Natural killer cell (primary cell): ENCODE results near the gene PTOV1. TPM values are rescaled to one million over a fixed set of nuclear protein-coding genes. Genes with fewer than 3 reads are reported as not detected.

Experiments
- ATAC-seq, 3 donors: fragments of 150-1000 bp in 2 of 3; fragments of 200-7000 bp in 1 of 3; cut with Tn5 transposase; 1 replicate in 1 of 3; 2 replicates in 2 of 3; pipeline ENCODE4 v1.10.0; 2021; ENCODE audit warnings: mild to moderate bottlenecking in 2 of 3, moderate library complexity in 2 of 3
- DNase-seq, 2 donors: peaks; one replicate each; pipeline versions ENCODE4 v3.0.0 to v3.0.0-alpha.2; 2013 to 2021; ENCODE audit warnings: mixed read lengths in 1 of 2
- H3K27ac ChIP-seq: one replicate; pipeline ENCODE4 v1.5.1; 2013; ENCODE audit warnings: mild to moderate bottlenecking, low read length
- H3K27me3 ChIP-seq: one replicate; pipeline ENCODE4 v1.6.1; 2013; ENCODE audit warnings: low read length; ENCODE audit not compliant: control insufficient read depth, insufficient read depth
- H3K36me3 ChIP-seq: one replicate; pipeline ENCODE4 v1.6.1; 2013; ENCODE audit warnings: low read length; ENCODE audit not compliant: control insufficient read depth, insufficient read depth
- H3K4me1 ChIP-seq: one replicate; pipeline ENCODE4 v1.6.1; 2013; ENCODE audit warnings: low read length; ENCODE audit not compliant: control insufficient read depth, insufficient read depth
- H3K4me3 ChIP-seq: one replicate; pipeline ENCODE4 v1.5.1; 2013; ENCODE audit warnings: low read length
- H3K9me3 ChIP-seq: one replicate; pipeline ENCODE4 v1.6.1; 2013; ENCODE audit warnings: low read length; ENCODE audit not compliant: control insufficient read depth, insufficient read depth
- H3K27ac Mint-ChIP-seq, 2 donors: one replicate each; pipeline ENCODE4 v1.8.0; 2022; ENCODE audit warnings: mild to moderate bottlenecking in 2 of 2, mixed read lengths in 2 of 2, moderate library complexity in 1 of 2
- H3K27me3 Mint-ChIP-seq, 2 donors: one replicate each; pipeline ENCODE4 v1.8.0; 2022; ENCODE audit warnings: low read depth in 2 of 2, mixed read lengths in 2 of 2
- H3K36me3 Mint-ChIP-seq: one replicate; pipeline ENCODE4 v1.8.0; 2022; ENCODE audit warnings: mixed read lengths
- H3K4me1 Mint-ChIP-seq, 2 donors: one replicate each; pipeline ENCODE4 v1.8.0; 2022; ENCODE audit warnings: mixed read lengths in 2 of 2
- H3K4me3 Mint-ChIP-seq: one replicate; pipeline ENCODE4 v1.8.0; 2022; ENCODE audit warnings: mild to moderate bottlenecking, moderate library complexity, mixed read lengths
- H3K9me3 Mint-ChIP-seq, 2 donors: one replicate each; pipeline ENCODE4 v1.8.0; 2022; ENCODE audit warnings: mixed read lengths in 2 of 2
- CTCF ChIP-seq: fragments of 200-600 bp; IDR thresholded peaks from one replicate; pipeline ENCODE4 v1.8.0; 2022; ENCODE audit warnings: antibody characterized with exemption
- WGBS: methylation state at CpG from one replicate; pipeline ENCODE4 v1.1.7; 2013; ENCODE audit warnings: missing lambda C conversion rate; ENCODE audit not compliant: insufficient coverage; 5-methylcytosine and 5-hydroxymethylcytosine counted together
- intact Hi-C: fragments of 100-400 bp; cut with micrococcal nuclease; formaldehyde crosslinking; loops from one replicate; pipeline ENCODE4 v1.14.2; 2022
- total RNA-seq, 4 donors: library from RNA; stranded (reverse); fragments of 120-200 nt in 1 of 4; gene quantifications; one replicate each; pipeline versions ENCODE4 v1.2.3 to v1.2.4, GENCODE V29; 2013 to 2022

Gene PTOV1
- total RNA-seq, 3 donors from 2014 or later (not counting 1 experiment from before 2014, with no cell fraction given): 116 to 132 (median 128) TPM

GRCh38 chr19:49907745-49908446, 56.9 kb downstream of the PTOV1 start:
- DNase-seq (no peak), ATAC-seq (no peak)
- no peak for TF ChIP-seq CTCF
- Mint-ChIP-seq H3K4me1 (peaks cover 9 to 15% of the 10 kb centered on the region in 2 donors), H3K9me3 (no peaks in the 10 kb centered on the region), H3K27ac (no peak overlapping the region), H3K27me3 (no peaks in the 10 kb centered on the region), H3K36me3 (no peaks in the 10 kb centered on the region), H3K4me3 (no peak overlapping the region)
- 93% methylated on average over 22 of the region's 23 CpGs for WGBS
- Histone ChIP-seq H3K27ac (no peak overlapping the region), H3K27me3 (no peaks in the 10 kb centered on the region), H3K4me1 (peaks cover 13% of the 10 kb centered on the region), H3K4me3 (no peak overlapping the region), H3K36me3 (peaks cover 26% of the 10 kb centered on the region), H3K9me3 (no peaks in the 10 kb centered on the region)
- intact Hi-C loops: no loop called here

DNA sequence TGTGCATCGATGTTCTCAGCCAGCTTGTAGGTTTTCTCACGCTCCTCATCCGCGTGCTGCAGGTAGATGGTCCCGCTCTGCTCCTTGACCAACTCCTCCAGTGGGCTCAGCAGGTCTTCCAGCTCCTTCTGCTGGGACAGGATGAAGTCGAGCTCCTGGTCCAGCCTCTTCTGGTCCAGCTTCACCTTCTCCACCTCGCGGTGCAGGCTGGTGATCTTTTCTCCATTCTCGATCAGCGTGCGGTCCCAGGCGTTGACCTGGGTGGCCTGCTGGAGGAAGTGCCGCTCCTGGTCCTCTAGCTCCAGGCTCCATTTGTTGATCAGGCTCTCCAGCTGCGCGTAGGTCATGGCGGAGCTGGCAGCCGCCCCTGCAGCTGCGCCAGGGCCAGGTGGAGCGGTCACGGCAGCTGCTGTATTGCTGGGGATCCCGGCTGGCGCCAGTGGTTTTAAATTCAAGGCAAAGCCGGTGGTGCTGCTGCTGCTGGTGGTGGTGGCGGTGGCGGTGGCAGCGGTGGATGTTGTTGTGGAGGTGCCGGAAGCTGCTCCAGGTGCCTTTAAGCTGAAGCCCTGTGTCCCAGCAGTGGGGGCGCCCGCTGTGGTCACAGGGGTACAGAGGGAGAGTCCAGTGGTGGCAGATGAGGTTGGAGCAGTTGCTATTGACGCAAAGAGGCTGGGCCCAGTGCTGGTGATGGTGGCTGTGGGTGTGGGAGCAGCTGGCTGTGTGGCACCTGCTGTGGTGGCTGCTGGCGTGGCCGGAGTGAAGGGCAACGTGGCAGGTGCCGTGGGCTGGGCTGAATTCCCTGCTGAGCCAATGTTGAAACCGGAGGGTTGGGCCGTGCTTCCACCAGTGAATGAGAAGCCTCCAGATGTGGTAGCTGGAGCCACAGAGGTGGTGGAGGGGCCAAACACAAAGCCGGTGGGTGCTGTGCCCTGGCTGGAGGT, 57.8 kb downstream of the PTOV1 start:
- WGBS: 97% methylated on average over 37 of the region's 37 CpGs
- H3K27ac ChIP-seq: no peak overlapping the region
- no peak for TF ChIP-seq CTCF
- ATAC-seq (no peak), DNase-seq (no peak)
- Mint-ChIP-seq H3K4me3 (no peak overlapping the region), H3K27me3 (no peaks in the 10 kb centered on the region), H3K36me3 (no peaks in the 10 kb centered on the region), H3K27ac (peak overlapping the region in 1 of 2 donors; percentile 21), H3K9me3 (no peaks in the 10 kb centered on the region), H3K4me1 (peaks cover 9 to 23% of the 10 kb centered on the region in 2 donors)
- intact Hi-C loops: no loop called here
- no peak overlapping the region for H3K4me3 ChIP-seq
- no peaks in the 10 kb centered on the region for H3K27me3 ChIP-seq
- H3K9me3 ChIP-seq: no peaks in the 10 kb centered on the region
- peaks cover 13% of the 10 kb centered on the region for H3K4me1 ChIP-seq
- peaks cover 33% of the 10 kb centered on the region for H3K36me3 ChIP-seq

DNA sequence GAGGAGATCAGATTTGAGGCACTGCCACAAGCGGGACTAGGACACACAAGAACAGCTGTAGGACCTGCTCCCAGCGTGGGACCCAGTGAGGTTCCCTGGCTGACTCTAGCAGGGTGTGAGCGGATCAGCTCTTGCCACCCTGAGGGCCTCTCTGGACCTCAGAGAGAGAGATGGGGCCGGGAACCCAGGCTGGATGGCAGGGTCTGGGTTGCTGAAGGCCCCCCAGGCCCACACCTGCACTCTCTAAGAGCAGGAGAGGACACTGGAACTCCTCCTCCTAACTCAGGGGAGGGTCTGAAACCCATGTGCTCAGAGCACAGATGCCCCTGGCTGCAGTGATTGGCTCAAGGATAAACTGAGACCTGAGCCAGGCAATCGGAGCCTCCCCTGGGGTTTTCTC, 59.2 kb downstream of the PTOV1 start:
- H3K27ac Mint-ChIP-seq: no peak overlapping the region
- WGBS: 97% methylated on average over 5 of the region's 5 CpGs

More for the DNA sequence above, 59.2 kb downstream of the PTOV1 start:
- Histone ChIP-seq H3K36me3 (peaks cover 44% of the 10 kb centered on the region), H3K9me3 (no peaks in the 10 kb centered on the region), H3K27me3 (no peaks in the 10 kb centered on the region), H3K4me1 (peaks cover 13% of the 10 kb centered on the region), H3K4me3 (no peak overlapping the region), H3K27ac (no peak overlapping the region)
- H3K9me3 Mint-ChIP-seq: no peaks in the 10 kb centered on the region
- H3K4me1 Mint-ChIP-seq: peaks cover 9 to 28% of the 10 kb centered on the region in 2 donors
- intact Hi-C loops: no loop called here
- H3K36me3 Mint-ChIP-seq: no peaks in the 10 kb centered on the region
- TF ChIP-seq CTCF: no peak
- H3K27me3 Mint-ChIP-seq: no peaks in the 10 kb centered on the region
- ATAC-seq (no peak), DNase-seq (no peak)
- no peak overlapping the region for H3K4me3 Mint-ChIP-seq

Other genes starting within 250 kb of the PTOV1 start
- 1 to 10 TPM; 2.0 to 7.7 (median 5.9) TPM for gene RRAS, start 211.0 kb upstream of the PTOV1 start, total RNA-seq
- gene SCAF1, start 208.9 kb upstream of the PTOV1 start, total RNA-seq: 10 to 100 TPM; 38.9 to 46.2 (median 44.9) TPM
- 100 to 1,000 TPM; 176 to 184 (median 179) TPM for gene IRF3, start 185.3 kb upstream of the PTOV1 start, total RNA-seq
- gene BCL2L12, start 185.2 kb upstream of the PTOV1 start, total RNA-seq: 10 to 100 TPM; 15.6 to 34.6 (median 22.3) TPM
- gene PRMT1, start 173.9 kb upstream of the PTOV1 start, total RNA-seq: 10 to 100 TPM; 77.0 to 92.5 (median 78.2) TPM
- gene ADM5, start 161.6 kb upstream of the PTOV1 start, total RNA-seq: 1 to 10 TPM; 2.3 to 2.9 (median 2.4) TPM
- under 1 TPM; 0.34 to 0.78 (median 0.73) TPM for gene CPT1C, start 160.0 kb upstream of the PTOV1 start, total RNA-seq
- gene TSKS, start 87.9 kb upstream of the PTOV1 start, total RNA-seq: 1 to 10 TPM in 2 of 3 donors, under 1 TPM in 1; 0.35 to 2.4 (median 1.7) TPM
- gene AP2A1, start 84.2 kb upstream of the PTOV1 start, total RNA-seq: 100 to 1,000 TPM; 137 to 163 (median 161) TPM
- 10 to 100 TPM; 17.7 to 33.1 (median 20.6) TPM for gene FUZ, start 37.9 kb upstream of the PTOV1 start, total RNA-seq
- 100 to 1,000 TPM in 1 of 3 donors, 10 to 100 TPM in 2; 64.2 to 132 (median 69.5) TPM for gene MED25, start 32.9 kb upstream of the PTOV1 start, total RNA-seq
- gene PNKP, start 16.4 kb downstream of the PTOV1 start, total RNA-seq: 100 to 1,000 TPM; 228 to 253 (median 243) TPM
- 10 to 100 TPM; 12.8 to 17.8 (median 16.1) TPM for gene AKT1S1, start 26.2 kb downstream of the PTOV1 start, total RNA-seq
- gene TBC1D17, start 26.5 kb downstream of the PTOV1 start, total RNA-seq: 10 to 100 TPM; 45.8 to 59.7 (median 54.4) TPM
- 1 to 10 TPM; 3.0 to 3.8 (median 3.4) TPM for gene IL4I1, start 45.7 kb downstream of the PTOV1 start, total RNA-seq
- 10 to 100 TPM; 11.7 to 15.4 (median 14.2) TPM for gene ATF5, start 78.0 kb downstream of the PTOV1 start, total RNA-seq
- 10 to 100 TPM; 34.2 to 57.4 (median 40.9) TPM for gene NUP62, start 78.3 kb downstream of the PTOV1 start, total RNA-seq
- gene SIGLEC11, start 110.0 kb downstream of the PTOV1 start, total RNA-seq: under 1 TPM in 2 of 3 donors, not detected in 1; 0.40 to 0.75 TPM
- 100 to 1,000 TPM in 1 of 3 donors, 10 to 100 TPM in 2; 82.7 to 105 (median 93.7) TPM for gene VRK3, start 174.2 kb downstream of the PTOV1 start, total RNA-seq
- gene ZNF473, start 174.8 kb downstream of the PTOV1 start, total RNA-seq: 10 to 100 TPM in 2 of 3 donors, 1 to 10 TPM in 1; 7.9 to 16.2 (median 12.9) TPM